ENCODE results near the gene GRIA4.

The GRIA4 gene

DNA sequence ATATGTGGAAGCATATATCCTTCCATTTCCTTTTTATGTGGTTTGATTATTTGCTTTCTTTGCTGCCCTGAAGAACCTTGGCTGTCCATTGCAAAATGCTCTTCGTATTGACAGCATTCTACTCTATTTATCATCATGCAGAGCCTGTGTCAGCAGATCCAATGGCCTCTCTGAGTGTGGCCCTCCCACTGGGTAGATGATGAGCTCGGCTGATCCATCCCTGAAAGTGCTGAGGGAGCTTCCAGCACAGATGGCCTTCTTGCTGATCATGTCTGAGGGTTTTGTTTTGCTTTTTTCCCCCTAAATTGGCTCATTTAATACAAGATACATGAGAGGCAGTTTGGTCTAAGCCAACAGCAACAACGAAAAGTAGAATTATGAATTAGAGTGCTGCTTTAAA is 181.0 kb downstream of the GRIA4 start:
- no peak for DNase-seq

DNA sequence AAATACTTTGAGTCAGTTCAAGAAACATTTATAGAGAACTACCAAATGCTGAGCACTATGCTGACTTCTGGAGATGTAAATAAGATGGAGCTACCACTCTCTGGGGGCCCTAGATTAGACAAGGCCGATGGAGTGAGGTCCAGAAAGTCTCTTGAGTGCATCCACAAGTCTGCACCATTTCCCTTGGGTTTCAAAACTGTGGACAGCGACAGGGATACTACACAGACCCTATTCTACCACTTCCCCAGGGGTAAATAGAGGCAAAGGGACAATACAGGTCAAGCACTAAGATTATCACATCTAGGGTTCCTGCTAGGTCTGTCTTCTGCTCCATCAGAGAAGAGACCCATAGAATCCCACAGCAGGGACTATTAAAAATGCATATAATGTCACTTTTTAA is 183.2 kb downstream of the GRIA4 start:
- no peak for DNase-seq

DNA sequence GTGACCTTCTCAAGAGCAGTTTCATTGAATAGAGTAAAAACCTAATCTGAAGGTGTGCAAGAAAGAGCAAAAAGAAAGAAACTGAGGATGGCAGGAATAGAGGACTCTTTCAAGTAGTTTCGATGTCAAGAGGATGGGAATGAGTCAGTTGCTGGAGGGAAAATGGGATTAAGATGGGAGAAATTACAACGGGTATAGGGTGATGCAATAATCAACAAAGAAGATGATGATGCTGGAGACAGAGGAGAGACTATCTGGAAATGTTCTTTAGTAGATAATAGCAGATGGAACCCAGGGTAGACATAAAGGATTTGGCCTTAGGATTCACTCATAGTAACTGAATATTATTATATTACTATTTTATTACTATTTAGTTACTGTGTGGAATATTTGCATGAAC is 189.4 kb downstream of the GRIA4 start:
- no peak for DNase-seq

DNA sequence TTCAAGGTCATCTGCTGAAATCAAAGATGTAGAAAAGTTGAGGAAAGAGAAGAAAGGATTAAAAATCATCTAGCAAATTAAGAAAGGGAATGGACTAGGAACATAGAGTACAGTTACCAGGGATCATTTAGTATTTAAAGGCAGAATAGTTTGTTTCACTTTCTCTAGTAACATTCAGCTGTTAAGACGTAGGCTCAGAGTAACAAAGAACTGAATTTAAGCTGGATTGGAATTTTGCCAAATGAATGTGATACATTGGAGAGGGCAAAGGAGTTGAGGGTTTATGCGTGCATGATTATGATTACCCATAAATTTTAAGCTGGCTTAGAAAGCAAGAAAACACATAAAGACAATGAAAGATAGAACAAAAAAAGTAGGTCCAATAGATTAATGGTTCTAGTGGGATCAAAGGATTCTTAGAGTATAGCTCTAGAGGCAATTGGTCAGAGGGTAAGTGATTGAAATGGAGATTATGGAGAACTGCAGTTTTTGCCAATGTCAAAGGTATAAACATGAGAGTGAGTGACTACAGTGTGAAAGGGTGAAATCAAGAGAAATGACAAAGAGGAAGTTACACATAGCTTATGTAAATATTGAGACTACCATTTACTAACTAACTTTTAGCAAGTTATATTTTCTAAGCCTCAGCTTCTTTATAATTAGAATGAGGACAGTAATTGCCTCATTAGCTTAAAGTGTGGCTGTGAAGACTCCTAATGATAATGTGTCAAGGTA is 190.0 kb downstream of the GRIA4 start:
- no peak for DNase-seq

DNA sequence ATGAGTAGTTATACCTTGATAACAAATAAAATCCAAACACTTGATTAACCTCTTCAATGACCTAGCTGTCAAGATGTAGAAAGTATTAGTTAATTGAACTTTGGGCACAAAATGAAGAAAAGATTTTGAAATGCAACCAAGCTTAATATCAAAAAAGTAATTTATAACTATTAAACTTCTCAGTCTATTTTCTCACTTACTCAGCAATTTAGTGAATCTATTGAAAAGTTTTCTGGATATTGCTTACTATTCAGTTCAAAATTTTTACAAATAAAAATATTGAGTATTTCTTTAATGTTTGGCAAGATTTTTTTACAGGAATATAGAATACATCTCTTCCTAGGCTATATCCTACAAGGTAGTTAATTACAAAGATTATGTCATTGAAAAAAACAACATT is 192.5 kb downstream of the GRIA4 start:
- DNase-seq, result no peak

DNA sequence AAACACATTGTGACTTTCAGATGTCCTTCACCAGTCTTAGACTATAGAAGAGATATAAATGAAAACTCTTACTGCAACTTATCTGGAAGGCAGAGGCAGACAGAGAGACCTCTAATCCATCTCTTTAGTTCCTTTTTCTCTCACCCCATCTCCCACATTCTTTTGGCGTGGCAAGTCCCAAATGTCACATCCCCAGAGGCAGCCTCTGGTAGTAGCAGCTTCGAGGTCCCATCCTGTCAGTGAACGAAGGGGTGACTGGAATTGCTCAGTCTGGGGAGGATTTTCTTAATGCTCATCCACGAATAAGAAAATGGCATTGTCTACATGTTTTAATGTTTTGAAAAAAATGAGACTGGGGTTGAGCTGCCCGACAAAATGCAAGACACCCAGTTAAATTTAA is 201.4 kb downstream of the GRIA4 start:
- DNase-seq, result no peak

DNA sequence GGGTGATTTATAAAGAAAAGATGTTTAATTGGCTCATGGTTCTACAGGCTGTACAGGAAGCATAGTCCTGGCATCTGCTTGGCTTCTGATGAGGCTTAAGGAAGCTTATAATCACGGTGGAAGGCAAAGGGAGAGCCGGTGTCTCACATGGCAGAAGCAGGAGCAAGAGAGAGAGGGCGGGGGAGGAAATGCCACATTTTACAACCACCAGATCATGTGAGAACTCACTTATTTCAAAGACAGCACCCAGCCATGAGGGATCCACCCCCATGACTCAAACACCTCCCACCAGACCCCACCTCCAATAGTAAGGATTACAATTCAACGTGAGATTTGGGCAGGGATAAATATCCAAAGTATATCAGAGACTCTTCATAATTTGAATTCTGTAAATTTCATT is 211.5 kb downstream of the GRIA4 start:
- DNase-seq, result no peak

DNA sequence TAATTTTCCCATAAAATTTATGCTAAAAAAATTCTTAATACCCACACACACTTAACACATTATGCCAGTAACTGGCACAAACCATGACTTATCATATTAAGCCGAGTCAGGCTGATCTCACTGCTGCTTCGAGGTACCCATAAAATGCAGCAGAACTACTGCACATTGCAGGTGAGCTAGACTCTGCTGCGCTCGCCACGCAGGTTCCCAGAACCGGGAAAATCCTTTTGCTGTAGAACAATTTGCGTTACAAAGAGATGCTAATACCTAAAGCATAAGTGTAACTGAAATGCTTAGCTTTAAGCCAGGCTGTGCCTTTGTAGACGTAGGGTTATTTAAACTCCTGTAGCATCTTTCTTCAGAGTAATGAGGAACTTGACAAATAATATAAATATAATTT is 211.9 kb downstream of the GRIA4 start:
- DNase-seq, result no peak

DNA sequence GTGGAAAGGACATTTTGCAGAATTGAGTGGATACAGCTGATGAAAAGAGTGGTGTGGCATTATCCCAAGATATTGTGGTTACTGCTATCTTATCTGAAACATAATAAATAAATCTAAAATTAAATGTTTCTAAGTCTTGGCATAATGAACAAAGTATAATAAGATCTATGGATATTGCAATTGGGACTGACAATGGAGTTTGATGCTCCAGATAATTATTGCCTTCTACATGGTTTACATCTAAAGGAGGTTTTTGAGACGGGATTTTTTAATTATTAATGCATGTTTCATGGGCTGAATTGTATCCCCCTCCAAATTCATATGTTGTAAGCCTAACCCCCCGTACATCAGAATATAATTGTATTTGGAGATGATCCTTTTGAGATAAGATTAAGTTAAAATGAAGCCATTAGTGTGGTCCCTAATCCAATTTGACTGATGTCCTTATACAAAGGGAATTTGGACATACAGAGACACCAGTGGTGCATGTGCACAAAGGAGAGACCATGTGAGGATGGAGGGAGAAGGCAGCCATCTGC is 213.7 kb downstream of the GRIA4 start:
- no peak for DNase-seq

DNA sequence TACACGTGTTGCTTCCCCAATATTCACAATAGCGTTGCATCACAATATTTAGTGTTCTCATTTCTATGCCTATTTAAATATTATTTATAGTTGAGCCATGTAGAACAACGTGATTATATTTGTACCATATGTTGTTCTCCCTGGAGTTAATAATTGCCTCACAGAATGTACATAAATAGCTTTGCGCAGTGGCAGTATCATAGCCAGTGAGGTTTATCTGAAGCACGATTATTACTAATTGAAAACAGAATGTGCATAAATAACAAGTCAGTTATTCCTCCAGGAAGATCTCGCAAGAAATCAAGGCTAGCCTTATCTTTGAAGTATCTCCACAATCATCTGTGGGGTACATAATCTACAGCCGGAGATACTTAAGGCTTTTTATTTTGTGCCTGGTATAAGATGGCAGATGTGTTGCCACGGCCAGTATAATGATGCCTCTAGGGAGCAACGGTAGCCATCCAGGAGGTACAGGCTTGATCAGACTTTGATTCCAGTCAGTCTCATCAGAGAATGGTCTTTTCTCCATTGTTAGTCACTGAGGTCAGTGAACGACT is 214.7 kb downstream of the GRIA4 start:
- DNase-seq, result no peak

DNA sequence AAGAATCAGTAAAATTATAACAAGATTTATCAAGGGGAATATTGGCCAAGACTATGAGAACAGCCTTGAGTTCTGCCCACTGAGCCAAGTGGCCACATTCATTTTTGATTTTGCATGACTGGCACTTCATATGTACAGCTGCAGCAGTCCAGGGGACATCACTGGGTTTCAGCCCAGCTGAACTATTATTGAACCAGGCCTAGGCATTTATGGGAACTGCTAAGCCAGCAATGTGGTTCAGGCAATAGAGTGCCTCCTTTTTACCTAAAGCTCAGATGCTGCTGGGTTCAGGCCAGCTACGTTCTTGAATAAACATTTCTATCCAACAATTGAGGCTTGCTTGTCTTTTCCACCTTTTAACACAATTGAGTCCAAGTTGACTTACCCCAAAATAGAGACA is 215.3 kb downstream of the GRIA4 start:
- DNase-seq, result no peak

DNA sequence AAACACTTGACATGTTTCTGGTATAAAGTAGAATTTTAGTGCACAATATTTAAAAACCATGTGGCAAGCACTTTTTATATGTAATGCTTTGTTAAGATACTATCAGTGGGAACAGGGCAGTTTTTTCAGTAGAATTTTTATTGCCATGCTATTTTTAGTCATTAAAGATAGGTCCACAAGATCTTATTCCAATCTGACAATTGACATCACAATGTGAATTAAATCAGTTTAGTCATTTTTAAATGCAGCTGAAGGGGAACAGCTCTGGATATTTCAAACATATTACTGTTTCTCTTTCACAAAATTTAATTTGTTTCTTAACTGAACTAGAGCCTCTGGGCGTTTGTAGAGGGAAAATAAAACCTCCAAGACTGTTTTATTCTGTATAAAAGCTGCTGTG is 218.0 kb downstream of the GRIA4 start:
- DNase-seq, result no peak

DNA sequence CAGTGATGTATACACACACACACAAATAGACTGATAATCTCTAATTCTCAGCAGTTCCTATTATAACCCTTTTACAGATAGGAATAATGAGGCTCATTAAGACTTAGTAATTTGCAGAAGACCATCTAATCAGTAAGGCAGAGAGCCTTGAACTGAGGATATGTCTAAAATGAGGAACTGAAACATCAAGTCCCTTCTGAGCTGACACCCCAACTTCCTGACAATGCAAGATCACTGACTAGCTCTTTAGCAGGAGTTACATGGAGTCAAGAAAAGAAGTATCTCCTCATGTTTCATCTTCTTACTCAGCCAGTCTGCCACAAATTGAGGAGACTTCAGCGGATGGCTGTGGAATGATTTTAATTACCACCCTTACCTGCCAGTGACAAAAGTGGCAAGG is 219.2 kb downstream of the GRIA4 start:
- no peak for DNase-seq

DNA sequence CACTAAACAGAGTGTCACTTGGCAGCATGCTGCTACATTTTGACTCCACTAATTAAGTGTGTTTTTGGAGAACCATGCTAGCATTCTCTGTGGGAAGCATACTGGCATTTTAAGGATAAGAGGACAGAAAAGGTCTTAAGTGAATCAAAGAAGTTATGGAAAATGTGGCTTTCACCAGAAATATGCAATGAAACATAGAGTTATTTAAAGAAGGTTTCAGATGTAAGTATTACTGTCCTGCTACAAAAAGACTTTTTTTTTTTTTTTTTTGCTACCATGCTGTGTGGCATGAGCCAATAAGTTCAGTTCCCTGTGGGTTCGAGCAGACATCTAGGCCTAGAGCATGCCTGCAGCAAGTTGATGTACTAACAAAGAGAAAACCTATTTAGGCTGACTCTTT is 224.6 kb downstream of the GRIA4 start:
- DNase-seq, result no peak

DNA sequence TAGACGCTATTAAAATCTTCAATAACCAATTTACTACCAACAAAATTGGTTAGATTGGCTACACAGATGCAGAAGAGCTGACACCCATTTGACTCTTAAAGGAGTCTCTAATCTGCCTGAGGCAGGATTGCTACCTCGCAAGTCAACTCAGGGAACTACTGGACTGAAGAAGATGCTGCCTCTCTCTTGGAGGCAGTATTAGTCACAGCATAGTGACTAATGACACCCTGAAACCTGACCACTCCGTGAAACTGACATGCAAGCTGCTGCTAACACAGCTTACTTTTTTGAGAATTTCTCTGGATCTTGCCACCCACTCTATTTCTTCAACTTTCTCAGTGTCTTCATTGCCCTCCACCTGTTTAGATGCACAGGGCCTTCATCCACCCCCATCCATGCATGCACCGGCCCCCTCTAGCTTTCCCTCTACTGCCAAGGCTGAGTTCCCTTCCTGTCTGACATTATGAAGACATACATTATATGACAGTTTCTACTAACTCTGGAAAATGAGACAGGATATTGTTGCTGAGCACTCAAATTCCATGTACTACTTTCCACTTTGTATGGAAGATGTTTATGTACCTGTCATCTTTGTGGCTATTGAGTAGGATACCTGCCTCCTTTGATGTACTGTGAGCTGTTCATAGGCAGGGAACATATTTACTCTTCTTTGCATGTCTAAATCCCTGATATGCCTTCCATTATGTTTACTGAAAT is 229.0 kb downstream of the GRIA4 start:
- DNase-seq, result no peak

DNA sequence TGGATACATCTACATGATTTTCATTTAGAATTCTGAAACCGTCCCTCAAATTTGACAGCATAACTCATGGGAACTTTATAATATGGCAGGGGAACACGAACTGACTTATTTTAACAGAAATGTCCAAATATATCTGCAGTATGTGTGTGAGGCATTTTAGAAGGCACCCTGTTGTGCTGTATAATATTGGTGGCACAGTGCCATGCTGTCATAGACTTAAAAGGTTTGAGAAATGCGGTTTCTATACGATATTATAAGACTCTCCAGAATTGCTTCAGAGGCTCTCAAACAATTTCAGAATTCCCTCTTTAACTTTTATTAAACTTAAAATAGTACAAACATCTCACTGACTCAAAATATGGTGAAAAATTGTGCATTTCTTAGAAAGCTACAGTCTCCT is 230.5 kb downstream of the GRIA4 start:
- no peak for DNase-seq

DNA sequence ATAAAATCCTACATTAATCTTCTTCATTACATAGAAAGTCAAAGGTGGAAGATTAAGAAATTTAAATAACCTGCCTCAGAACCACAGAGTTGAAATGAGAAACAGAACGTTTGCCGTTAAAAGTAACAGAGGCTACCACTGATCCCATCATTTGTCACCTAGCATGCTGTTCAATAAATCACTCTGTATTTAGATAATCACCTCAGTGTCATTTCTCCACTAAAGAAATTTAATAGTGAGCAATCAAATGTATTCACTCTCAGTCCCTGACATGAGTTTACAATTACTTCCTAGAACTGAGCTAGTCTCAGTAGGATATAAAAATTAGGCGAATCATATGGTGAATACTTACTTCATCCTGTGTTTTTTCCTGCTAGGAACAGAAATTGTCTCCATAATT is 242.5 kb downstream of the GRIA4 start:
- no peak for DNase-seq

DNA sequence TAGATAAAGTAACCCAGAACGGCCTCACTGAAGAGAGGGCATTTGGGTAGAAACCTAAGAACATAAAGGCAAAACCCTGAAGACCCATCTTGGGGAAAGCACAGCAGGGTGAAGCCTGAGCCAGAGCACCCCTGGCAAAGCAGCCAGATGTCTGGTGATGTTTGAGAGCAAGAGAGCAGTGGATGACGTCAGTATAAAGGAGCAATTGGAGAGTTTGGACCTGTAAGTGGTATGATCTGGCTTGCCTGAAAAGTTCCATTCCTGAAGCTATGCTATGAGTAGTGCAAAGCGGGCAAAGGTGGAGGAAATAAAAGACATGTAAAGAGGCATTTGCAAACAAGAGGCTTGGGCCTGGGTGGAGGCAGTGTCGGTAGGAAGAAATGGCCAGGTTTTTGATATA is 244.4 kb downstream of the GRIA4 start:
- no peak for DNase-seq

DNA sequence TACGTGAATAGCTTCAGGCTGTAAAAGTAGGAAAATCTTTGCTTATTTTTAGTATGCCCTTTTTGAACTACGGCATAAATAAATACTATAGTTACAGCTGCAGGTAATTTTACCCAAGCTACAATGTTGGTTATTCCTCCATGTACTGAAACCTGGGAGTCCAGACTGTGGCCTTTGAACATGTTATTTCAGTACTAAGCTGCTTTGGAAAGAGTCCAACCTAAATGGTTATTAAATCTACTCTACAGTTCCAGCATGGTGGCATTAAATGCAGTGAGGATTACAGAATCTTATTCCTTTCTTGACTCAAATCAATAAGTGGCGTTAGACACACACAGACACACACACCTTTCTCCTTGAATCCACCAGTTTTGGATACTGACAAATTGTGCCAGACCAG is 247.1 kb downstream of the GRIA4 start:
- DNase-seq, result no peak

DNA sequence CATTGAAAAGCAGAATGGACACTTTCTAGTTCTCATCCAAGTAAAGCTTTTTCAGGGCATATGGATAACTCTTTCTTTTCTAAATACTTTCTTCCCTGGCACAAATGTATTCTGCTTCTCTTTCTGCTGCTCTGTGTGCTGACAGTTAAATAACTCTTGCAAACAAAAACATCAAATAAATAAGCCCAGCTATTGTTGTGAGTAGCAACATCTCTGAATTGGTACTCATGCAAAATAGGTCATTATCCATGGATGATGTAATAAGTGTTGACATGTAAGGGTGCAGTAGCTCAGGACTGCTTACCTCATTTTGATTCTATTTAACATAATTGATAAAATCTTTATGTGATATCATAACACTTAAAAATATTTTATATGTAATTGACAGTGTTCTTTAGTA is 247.9 kb downstream of the GRIA4 start:
- DNase-seq, result no peak

DNA sequence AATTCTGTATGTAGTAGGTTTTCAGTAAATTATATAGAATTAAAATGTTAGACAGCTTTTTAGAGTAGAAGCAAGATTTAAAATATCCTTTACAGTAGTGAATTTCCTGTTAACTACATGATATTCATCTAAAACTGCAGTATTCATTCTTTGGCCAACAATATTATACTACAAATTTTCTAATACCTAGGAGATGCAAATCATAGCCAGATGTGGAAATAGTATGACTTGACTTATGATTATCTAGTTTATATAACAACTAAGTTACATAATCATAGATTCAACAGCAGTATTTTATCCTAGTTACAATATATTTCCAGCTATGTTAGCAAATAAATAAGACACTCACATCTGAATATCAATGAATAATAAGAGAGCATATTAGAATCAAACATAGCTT is 249.0 kb downstream of the GRIA4 start:
- DNase-seq, result no peak

DNA sequence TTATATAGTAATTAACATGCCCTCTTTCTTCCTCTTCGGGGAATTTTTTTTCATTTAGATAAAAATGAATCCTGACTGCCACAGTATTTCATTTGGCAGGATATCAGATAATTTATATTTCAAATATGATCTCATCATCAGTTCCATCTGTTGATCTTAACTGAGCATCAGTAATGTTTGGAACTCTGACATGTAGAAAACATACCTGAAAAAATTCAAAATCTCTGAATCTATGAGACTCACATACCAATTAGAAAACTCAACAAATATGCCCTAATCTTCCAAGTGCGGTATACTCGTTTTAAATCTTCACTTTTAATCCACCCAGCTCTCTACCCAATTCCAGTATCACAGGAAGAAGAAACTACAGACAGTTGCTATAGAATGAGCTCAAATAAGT is 250.2 kb downstream of the GRIA4 start:
- no peak for DNase-seq

DNA sequence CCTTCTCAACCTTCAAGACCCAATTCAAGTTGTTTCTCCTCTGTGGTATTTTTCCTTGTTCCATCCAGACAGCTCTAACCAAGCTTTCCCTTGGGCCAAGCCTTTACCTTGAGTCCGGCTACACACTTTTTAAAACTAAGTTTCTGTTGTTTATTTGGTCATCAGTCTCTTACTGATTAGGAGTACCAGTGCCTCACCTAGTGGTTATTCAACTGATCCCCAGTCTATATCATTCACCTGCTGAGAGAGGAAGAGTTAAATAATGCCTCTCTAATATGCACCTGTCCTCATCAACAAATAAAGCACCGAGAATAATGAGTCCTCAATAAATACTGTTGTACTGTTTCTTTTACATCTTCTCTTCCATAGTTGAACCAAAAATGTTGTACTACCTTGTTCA is 251.4 kb downstream of the GRIA4 start:
- DNase-seq, result no peak

DNA sequence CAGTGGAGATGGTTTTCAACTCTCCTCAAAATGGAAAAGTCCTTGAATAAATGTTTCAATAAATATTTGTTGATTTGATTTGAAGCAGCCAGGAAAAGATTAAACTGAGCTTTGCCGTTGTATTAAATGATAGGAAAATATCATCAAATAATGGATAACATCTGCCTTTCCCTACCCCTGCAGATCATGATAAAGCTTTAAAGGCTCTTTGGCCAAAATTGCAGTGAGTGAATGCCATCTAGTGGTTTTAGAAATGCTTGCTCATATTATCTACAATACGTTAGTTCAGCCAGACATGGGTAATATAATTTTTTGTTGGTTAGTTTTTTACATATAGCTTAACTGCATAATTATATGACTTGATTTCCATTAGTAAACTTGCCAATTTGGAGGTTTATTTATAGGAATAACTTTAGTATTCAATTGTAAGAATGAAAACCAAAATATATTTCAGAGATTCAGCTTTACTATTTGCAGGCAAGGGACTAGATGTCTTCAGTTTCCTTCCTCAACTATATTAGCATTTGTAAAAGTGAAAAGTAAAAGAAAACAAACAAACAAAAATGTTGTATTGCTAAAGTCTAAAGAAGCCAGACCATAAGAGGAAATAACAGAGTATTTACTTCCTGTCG is 253.0 kb downstream of the GRIA4 start:
- DNase-seq, result peak; percentile 35

All from CD4-positive, alpha-beta T cell treated with Interleukin-12 subunit alpha and Interleukin-12 subunit beta, for 1 hour (primary cell).